Caco-2 (cell line): Measurements from ENCODE around the gene DENND2D. TPM values are rescaled to one million over a fixed set of nuclear protein-coding genes. Genes with fewer than 3 reads are reported as not detected.
A peak's percentile ranks its signal among the peaks of the same experiment; 100 is the strongest.

ENCODE experiments used
- BruUV-seq: library from RNA; stranded (reverse); fragments of 400-500 nt; replicated peaks from 2 replicates; lab custom pipeline; 2021; lab: Mats Ljungman, UMichigan
- CTCF ChIA-PET: fragments of 300-600 bp; sonication (Branson Sonifier 250); formaldehyde crosslinking; loops from one replicate; lab custom pipeline; 2022; ENCODE audit warnings: antibody characterized with exemption; lab: Charles Lee
- POLR2A ChIA-PET: fragments of 300-600 bp; sonication (Branson Sonifier 250); formaldehyde crosslinking; loops from one replicate; lab custom pipeline; 2022; ENCODE audit warnings: antibody characterized with exemption; lab: Charles Lee
- DNase-seq, 2 experiments: peaks; one replicate each; pipeline versions ENCODE4 v3.0.0 to v3.0.0-alpha.2; 2020 to 2022
- H3K27me3 ChIP-seq: replicated peaks from 2 replicates; pipeline ENCODE4 v1.6.0; 2011; ENCODE audit warnings: low read length; ENCODE audit not compliant: control insufficient read depth, insufficient read depth
- H3K36me3 ChIP-seq: 2 replicates; pipeline ENCODE4 v1.5.1; 2011; ENCODE audit warnings: low read length; ENCODE audit not compliant: control insufficient read depth, insufficient read depth
- H3K4me1 ChIP-seq: fragments of 250-450 bp; sonication (Bioruptor Pico); 2 replicates; pipeline ENCODE4 v1.5.1; 2020; ENCODE audit warnings: mild to moderate bottlenecking
- H3K4me3 ChIP-seq: 2 replicates; pipeline ENCODE4 v1.5.1; 2011; ENCODE audit warnings: low read depth, mild to moderate bottlenecking, control low read depth, low read length
- H3K9me3 ChIP-seq: fragments of 250-450 bp; sonication (Bioruptor Pico); 2 replicates; pipeline ENCODE4 v1.5.1; 2020; ENCODE audit warnings: mild to moderate bottlenecking, moderate library complexity
- H3K27ac Mint-ChIP-seq: one replicate; pipeline ENCODE4 v1.8.0; 2022; ENCODE audit warnings: mixed read lengths; ENCODE audit not compliant: unreplicated experiment
- H3K27me3 Mint-ChIP-seq: one replicate; pipeline ENCODE4 v1.8.0; 2022; ENCODE audit warnings: mixed read lengths; ENCODE audit not compliant: insufficient read depth, unreplicated experiment
- H3K36me3 Mint-ChIP-seq: one replicate; pipeline ENCODE4 v1.8.0; 2022; ENCODE audit warnings: mild to moderate bottlenecking, mixed read lengths; ENCODE audit not compliant: insufficient read depth, unreplicated experiment
- H3K4me1 Mint-ChIP-seq: one replicate; pipeline ENCODE4 v1.8.0; 2022; ENCODE audit warnings: low read depth, mixed read lengths; ENCODE audit not compliant: unreplicated experiment
- H3K4me3 Mint-ChIP-seq: one replicate; pipeline ENCODE4 v1.8.0; 2022; ENCODE audit warnings: mild to moderate bottlenecking, moderate library complexity, mixed read lengths; ENCODE audit not compliant: unreplicated experiment
- H3K9me3 Mint-ChIP-seq: one replicate; pipeline ENCODE4 v1.8.0; 2022; ENCODE audit warnings: mixed read lengths; ENCODE audit not compliant: unreplicated experiment
- CTCF ChIP-seq, 2 experiments: fragments of 200-600 bp in 1 of 2; IDR thresholded peaks; 1 replicate in 1 of 2; 2 replicates in 1 of 2; pipeline versions ENCODE4 v1.5.1 to v1.8.0; 2011 to 2022; ENCODE audit warnings: antibody characterized with exemption in 1 of 2, control low read depth in 1 of 2, inconsistent platforms in 1 of 2, low read depth in 1 of 2, low read length in 1 of 2, mild to moderate bottlenecking in 1 of 2, moderate library complexity in 1 of 2; ENCODE audit not compliant: insufficient read depth in 1 of 2, severe bottlenecking in 1 of 2, unreplicated experiment in 1 of 2
- intact Hi-C: fragments of 100-400 bp; cut with micrococcal nuclease; formaldehyde crosslinking; loops from one replicate; pipeline ENCODE4 v1.10.0; 2022; ENCODE audit not compliant: unreplicated experiment
- total RNA-seq: library from RNA; stranded (reverse); gene quantifications from 2 replicates; pipeline ENCODE4 v1.2.3, GENCODE V29; 2022

DENND2D gene
- total RNA-seq, 1 experiment from 2014 or later, result 20.4 TPM

DNA sequence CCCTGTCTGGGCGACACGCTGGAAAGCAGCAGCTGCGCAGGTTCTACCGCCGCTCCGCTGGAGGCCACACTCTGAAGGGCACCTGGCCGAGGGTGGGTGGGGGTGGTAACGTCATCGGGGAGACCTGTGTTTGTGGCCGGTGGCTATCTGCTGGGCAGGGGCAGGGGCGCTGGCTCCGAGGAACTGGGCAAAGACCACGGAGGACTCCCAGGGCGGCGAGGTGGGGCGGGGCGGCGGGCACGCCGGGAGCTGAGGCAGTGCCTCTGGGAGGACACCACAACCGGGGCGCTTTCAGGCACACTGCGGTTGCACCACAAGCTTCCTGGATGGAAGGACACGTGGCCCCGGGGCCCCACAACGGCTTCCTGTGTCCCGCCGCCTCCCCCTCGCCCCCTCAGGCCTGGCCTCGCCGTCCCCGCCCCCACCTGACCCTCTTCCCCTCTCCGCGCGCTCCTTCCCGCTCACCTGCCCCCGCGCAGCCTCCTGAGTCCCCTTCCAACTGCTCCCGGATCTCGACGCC lies 3.3 kb upstream of the DENND2D start:
- POLR2A ChIA-PET, result interaction anchor here (0.6 to 1.0 kb wide), 3 partner anchors 10 to 417 kb away, joined by 3 to 4 read pairs (median 3); no protein-coding TSS in a partner anchor
- Histone ChIP-seq H3K9me3 (no peaks in the 10 kb centered on the region), H3K27me3 (no peaks in the 10 kb centered on the region), H3K4me1 (peaks cover 34% of the 10 kb centered on the region), H3K36me3 (no peaks in the 10 kb centered on the region; the same call in 1 of the 2 replicates), H3K4me3 (peak overlapping the region; percentile 54)
- CTCF ChIA-PET, result interaction anchor here (0.6 to 1.7 kb wide), 3 partner anchors 11 to 865 kb away, joined by 3 to 7 read pairs (median 4); no protein-coding TSS in a partner anchor
- no peak for TF ChIP-seq CTCF (IDR thresholded peaks at IDR 0.05; ENCODE audit: insufficient read depth in 1 of 2, low read depth in 1 of 2, low read length in 1 of 2, severe bottlenecking in 1 of 2, unreplicated experiment in 1 of 2)
- peak; percentile 80 to 89 for DNase-seq
- Mint-ChIP-seq H3K4me3 (peak overlapping the region; percentile 77), H3K27me3 (no peaks in the 10 kb centered on the region), H3K9me3 (no peaks in the 10 kb centered on the region), H3K36me3 (no peaks in the 10 kb centered on the region), H3K4me1 (peaks cover 14% of the 10 kb centered on the region), H3K27ac (peak overlapping the region; percentile 49)
- intact Hi-C loops, result loop anchor here (5.0 kb wide), 3 partner anchors 41 to 129 kb away; partner anchors contain the start of genes CEPT1 and DRAM2
- no TSS peak for BruUV-seq

GRCh38 chr1:111202707-111203623 lies 2.5 kb upstream of the DENND2D start:
- Histone ChIP-seq H3K4me1 (peaks cover 34% of the 10 kb centered on the region), H3K9me3 (no peaks in the 10 kb centered on the region), H3K27me3 (no peaks in the 10 kb centered on the region), H3K4me3 (peak overlapping the region; percentile 54), H3K36me3 (no peaks in the 10 kb centered on the region; the same call in 1 of the 2 replicates)
- H3K4me3 Mint-ChIP-seq, result peak overlapping the region; percentile 77
- intact Hi-C loops, result loop anchor here (5.0 kb wide), 3 partner anchors 41 to 129 kb away; partner anchors contain the start of genes CEPT1 and DRAM2
- no peak for TF ChIP-seq CTCF (IDR thresholded peaks at IDR 0.05; ENCODE audit: insufficient read depth in 1 of 2, low read depth in 1 of 2, low read length in 1 of 2, severe bottlenecking in 1 of 2, unreplicated experiment in 1 of 2)
- POLR2A ChIA-PET, result interaction anchor here (0.9 to 1.0 kb wide), 2 partner anchors 26 to 418 kb away, joined by 3 to 4 read pairs; no protein-coding TSS in a partner anchor
- BruUV-seq, result TSS peak; percentile 66
- H3K36me3 Mint-ChIP-seq, result peaks cover under 1% of the 10 kb centered on the region
- H3K27me3 Mint-ChIP-seq, result no peaks in the 10 kb centered on the region
- no peaks in the 10 kb centered on the region for H3K9me3 Mint-ChIP-seq
- peaks cover 14% of the 10 kb centered on the region for H3K4me1 Mint-ChIP-seq
- peak overlapping the region; percentile 49 for H3K27ac Mint-ChIP-seq
- CTCF ChIA-PET, result interaction anchor here (0.5 to 1.7 kb wide), 4 partner anchors 11 to 358 kb away, joined by 3 to 7 read pairs (median 4); no protein-coding TSS in a partner anchor
- peak in 1 of 2 experiments; percentile 11 for DNase-seq

DNA sequence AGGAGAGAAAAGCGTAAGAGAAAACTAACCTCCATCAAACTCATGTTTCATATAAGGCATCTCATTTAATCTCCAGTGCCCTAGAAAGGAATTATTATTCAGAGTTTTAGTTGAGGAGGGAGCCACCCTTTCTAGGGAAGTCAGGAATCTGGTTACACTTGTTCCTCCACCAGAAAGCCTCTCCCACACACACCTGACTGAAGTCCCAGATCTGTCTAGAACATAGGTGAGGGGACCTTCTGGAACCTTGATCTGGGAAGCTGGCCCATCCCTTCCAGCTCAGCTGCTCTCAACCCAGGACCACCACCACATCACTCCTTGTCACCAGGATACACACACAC lies 1.9 kb upstream of the DENND2D start:
- Mint-ChIP-seq H3K36me3 (peaks cover 6% of the 10 kb centered on the region), H3K27ac (peak overlapping the region; percentile 49), H3K27me3 (no peaks in the 10 kb centered on the region), H3K9me3 (no peaks in the 10 kb centered on the region), H3K4me3 (peak overlapping the region; percentile 77), H3K4me1 (peaks cover 14% of the 10 kb centered on the region)
- Histone ChIP-seq H3K27me3 (no peaks in the 10 kb centered on the region), H3K4me3 (no peak overlapping the region), H3K9me3 (no peaks in the 10 kb centered on the region), H3K4me1 (peaks cover 34% of the 10 kb centered on the region), H3K36me3 (no peaks in the 10 kb centered on the region; the same call in 1 of the 2 replicates)
- TF ChIP-seq CTCF (IDR thresholded peaks at IDR 0.05; ENCODE audit: insufficient read depth in 1 of 2, low read depth in 1 of 2, low read length in 1 of 2, severe bottlenecking in 1 of 2, unreplicated experiment in 1 of 2), result no peak
- BruUV-seq, result no TSS peak
- intact Hi-C loops, result loop anchor here (5.0 kb wide), 3 partner anchors 40 to 130 kb away; partner anchors contain the start of genes CEPT1 and DRAM2
- POLR2A ChIA-PET, result no interaction called here
- CTCF ChIA-PET, result interaction anchor here (0.5 to 0.6 kb wide), 2 partner anchors 11 to 221 kb away, joined by 3 to 6 read pairs; no protein-coding TSS in a partner anchor
- DNase-seq, result peak in 1 of 2 experiments; percentile 30
